SU-DHL-6 (cell line): ENCODE results near the gene OPHN1.

Experiments used
- EZH2phosphoT487 ChIP-seq: fragments of 200-600 bp; sonication (generic), shearing (Covaris generic); conservative IDR thresholded peaks from 2 replicates; pipeline ENCODE4 v1.6.1; 2018; ENCODE audit warnings: mild to moderate bottlenecking, antibody characterized with exemption, low read length, moderate library complexity, mixed read lengths
- TF ChIP-seq, protein P1 (sequence below): fragments of 200-600 bp; sonication (generic); IDR thresholded peaks from one replicate; pipeline ENCODE4 v1.5.1; 2017; ENCODE audit warnings: antibody characterized with exemption, mild to moderate bottlenecking, low read length, moderate library complexity; ENCODE audit not compliant: insufficient read depth, poor library complexity, severe bottlenecking

DNA sequence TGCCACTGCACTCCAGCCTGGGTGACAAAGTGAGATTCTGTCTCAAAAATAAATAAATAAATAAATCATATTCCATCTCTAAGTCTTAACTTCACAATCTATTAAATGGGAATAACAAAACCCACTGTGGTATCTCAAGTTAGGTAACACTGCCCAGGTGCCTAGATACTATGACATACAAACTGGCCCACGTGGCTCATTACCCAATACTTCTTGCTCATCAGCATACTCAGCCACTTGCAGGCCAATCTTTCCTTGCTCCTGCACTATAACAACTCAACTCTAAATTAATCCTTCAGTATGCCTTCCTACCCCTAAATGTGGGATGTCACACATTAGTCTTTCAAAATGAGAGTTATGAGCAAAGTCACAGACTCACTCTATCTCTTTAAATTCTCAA, 230.1 kb downstream of the OPHN1 start:
- TF ChIP-seq, protein P1, sequence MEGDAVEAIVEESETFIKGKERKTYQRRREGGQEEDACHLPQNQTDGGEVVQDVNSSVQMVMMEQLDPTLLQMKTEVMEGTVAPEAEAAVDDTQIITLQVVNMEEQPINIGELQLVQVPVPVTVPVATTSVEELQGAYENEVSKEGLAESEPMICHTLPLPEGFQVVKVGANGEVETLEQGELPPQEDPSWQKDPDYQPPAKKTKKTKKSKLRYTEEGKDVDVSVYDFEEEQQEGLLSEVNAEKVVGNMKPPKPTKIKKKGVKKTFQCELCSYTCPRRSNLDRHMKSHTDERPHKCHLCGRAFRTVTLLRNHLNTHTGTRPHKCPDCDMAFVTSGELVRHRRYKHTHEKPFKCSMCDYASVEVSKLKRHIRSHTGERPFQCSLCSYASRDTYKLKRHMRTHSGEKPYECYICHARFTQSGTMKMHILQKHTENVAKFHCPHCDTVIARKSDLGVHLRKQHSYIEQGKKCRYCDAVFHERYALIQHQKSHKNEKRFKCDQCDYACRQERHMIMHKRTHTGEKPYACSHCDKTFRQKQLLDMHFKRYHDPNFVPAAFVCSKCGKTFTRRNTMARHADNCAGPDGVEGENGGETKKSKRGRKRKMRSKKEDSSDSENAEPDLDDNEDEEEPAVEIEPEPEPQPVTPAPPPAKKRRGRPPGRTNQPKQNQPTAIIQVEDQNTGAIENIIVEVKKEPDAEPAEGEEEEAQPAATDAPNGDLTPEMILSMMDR, result no peak
- no peak for TF ChIP-seq EZH2phosphoT487
